GM10266 (cell line): ENCODE measurements around the gene RHCE.

Source experiments
- DNase-seq: peaks from one replicate; pipeline ENCODE4 v3.0.0; 2012; ENCODE audit errors: extremely low spot score
- CTCF ChIP-seq: IDR thresholded peaks from 2 replicates; pipeline ENCODE4 v1.5.1; 2012; ENCODE audit warnings: mild to moderate bottlenecking, low read depth; ENCODE audit not compliant: control insufficient read depth, insufficient read depth; ENCODE audit errors: missing control alignments

RHCE gene

GRCh38 chr1:25443030-25443699, 22.5 kb upstream of the RHCE start:
- no peak for TF ChIP-seq CTCF

GRCh38 chr1:25442178-25442577, 21.6 kb upstream of the RHCE start:
- DNase-seq = no peak

More at GRCh38 chr1:25443030-25443699, 22.5 kb upstream of the RHCE start:
- no peak for DNase-seq

GRCh38 chr1:25439287-25439686, 18.7 kb upstream of the RHCE start:
- no peak for DNase-seq
- TF ChIP-seq CTCF = no peak

More at GRCh38 chr1:25442178-25442577, 21.6 kb upstream of the RHCE start:
- TF ChIP-seq CTCF = no peak

- TF ChIP-seq CTCF = no peak
- no peak for DNase-seq
Observed at GRCh38 chr1:25437672-25438071, 17.0 kb upstream of the RHCE start.

- TF ChIP-seq CTCF = no peak
- DNase-seq = no peak
Observed at GRCh38 chr1:25435397-25436108, 14.9 kb upstream of the RHCE start.

- no peak for TF ChIP-seq CTCF
- no peak for DNase-seq
Observed at GRCh38 chr1:25433389-25434186, 13.0 kb upstream of the RHCE start.
